ENCODE results near the gene P2RX5. TPM values are rescaled to one million over a fixed set of nuclear protein-coding genes. Genes with fewer than 3 reads are reported as not detected.

The P2RX5 gene
- total and polyA plus RNA-seq, 10 of the 15 experiments (the other 5 are each of a cell fraction or from before 2014, with no cell fraction given) = 6.9 to 28.8 (median 19.5) TPM

DNA sequence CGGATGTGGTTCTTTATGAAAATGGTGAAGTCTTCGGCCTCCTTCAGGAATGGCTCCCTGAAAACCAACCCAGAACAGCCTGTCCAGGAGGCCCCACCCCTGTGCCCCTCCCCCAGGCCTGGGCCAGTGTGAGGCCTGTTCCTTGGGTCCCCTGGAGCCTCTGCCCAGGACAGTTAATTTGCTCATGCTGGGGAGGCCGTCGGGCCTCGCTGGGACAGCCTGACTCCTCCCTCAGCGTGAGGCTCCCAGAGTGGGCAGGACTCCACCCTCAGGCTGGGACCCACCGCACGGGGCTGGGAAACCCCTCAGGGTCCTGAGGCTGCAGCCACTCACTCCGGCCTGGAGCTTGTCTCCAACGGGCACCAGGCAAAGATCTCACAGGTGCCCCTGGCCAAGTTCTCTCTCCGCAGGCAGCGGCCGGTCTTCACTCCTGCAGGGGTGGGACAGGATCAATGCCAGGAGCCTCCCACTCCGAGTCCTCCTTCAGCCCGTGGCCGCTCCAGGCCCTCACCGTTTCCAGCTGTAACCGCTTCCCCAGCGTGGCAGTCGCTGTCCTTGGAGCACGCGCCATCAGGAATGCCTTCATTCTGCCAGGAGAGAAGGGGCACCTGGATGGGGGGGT is 5.8 kb downstream of the P2RX5 start:
- no peaks in the 10 kb centered on the region for H3K9me3 ChIP-seq (replicated peaks; ENCODE audit: control insufficient read depth, insufficient read depth, low read length)
- no TSS peak for BruUV-seq (replicated peaks)
- H3K4me2 ChIP-seq (ENCODE audit: control insufficient read depth, insufficient read depth) = no peak overlapping the region
- no peaks in the 10 kb centered on the region; a peak in 1 of 4 replicates for H3K36me3 ChIP-seq (ENCODE audit: control insufficient read depth in 2 of 2, insufficient read depth in 2 of 2, low read length in 1 of 2)
- DNase-seq (ENCODE audit: low read depth, low spot score) = no peak
- no peak overlapping the region for H3K9ac ChIP-seq (ENCODE audit: control insufficient read depth, insufficient read depth, low read length)
- no peak for FAIRE-seq
- no peak for ATAC-seq
- in situ Hi-C loops (cut with MboI) = no loop called here
- peaks cover 21% of the 10 kb centered on the region for H3K4me1 ChIP-seq (ENCODE audit: control insufficient read depth, insufficient read depth, low read length)
- H3K27ac ChIP-seq (ENCODE audit: control insufficient read depth, insufficient read depth) = no peak overlapping the region
- peaks cover 11% of the 10 kb centered on the region for H3K79me2 ChIP-seq (ENCODE audit: control insufficient read depth, insufficient read depth, low read length)
- no peaks in the 10 kb centered on the region for H4K20me1 ChIP-seq (ENCODE audit: control insufficient read depth, insufficient read depth)
- ChIA-PET RAD21 (ENCODE audit: unreplicated experiment) (no interaction called here), CTCF (interaction anchor here (1.4 kb wide), 1 partner anchor 48 kb away, joined by 3 read pairs; no protein-coding TSS in a partner anchor), POLR2A (no interaction called here), SMC1A (ENCODE audit: uncharacterized antibody, unreplicated experiment) (interaction anchor here (1.0 kb wide), 1 partner anchor 20 kb away, joined by 4 read pairs; no protein-coding TSS in a partner anchor)
- WGBS (ENCODE audit: insufficient coverage, insufficient replicate concordance, low lambda C conversion rate, missing lambda C conversion rate) = 87% methylated on average over 22 of the region's 22 CpGs
- H3K27me3 ChIP-seq (replicated peaks in 1 of 2; ENCODE audit: control insufficient read depth in 2 of 2, insufficient read depth in 2 of 2, low read length in 1 of 2) = no peaks in the 10 kb centered on the region
- H2AFZ ChIP-seq (ENCODE audit: control insufficient read depth, low read depth, low read length) = no peak overlapping the region
- intact Hi-C loops (cut with micrococcal nuclease; ENCODE audit: unreplicated experiment) = loop anchor here (5.0 kb wide), 1 partner anchor 37 kb away; no protein-coding TSS in a partner anchor
- TF ChIP-seq JUND (IDR thresholded peaks at IDR 0.05; ENCODE audit: low read depth, low read length) = no peak
- no peak for TF ChIP-seq CHD1 (IDR thresholded peaks at IDR 0.05; ENCODE audit: low read depth, low read length)
- TF ChIP-seq, protein P1, sequence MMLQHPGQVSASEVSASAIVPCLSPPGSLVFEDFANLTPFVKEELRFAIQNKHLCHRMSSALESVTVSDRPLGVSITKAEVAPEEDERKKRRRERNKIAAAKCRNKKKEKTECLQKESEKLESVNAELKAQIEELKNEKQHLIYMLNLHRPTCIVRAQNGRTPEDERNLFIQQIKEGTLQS (IDR thresholded peaks at IDR 0.05; ENCODE audit: borderline replicate concordance, extremely low read depth, low read depth, low read length) = no peak
- TF ChIP-seq, protein P2, sequence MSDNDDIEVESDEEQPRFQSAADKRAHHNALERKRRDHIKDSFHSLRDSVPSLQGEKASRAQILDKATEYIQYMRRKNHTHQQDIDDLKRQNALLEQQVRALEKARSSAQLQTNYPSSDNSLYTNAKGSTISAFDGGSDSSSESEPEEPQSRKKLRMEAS (IDR thresholded peaks at IDR 0.05; ENCODE audit: low read depth, low read length) = no peak
- TF ChIP-seq RCOR1 (conservative IDR thresholded peaks at IDR 0.05; ENCODE audit: low read depth, low read length) = no peak
- TF ChIP-seq HCFC1 (IDR thresholded peaks at IDR 0.05; ENCODE audit: low read length) = no peak
- no peak for TF ChIP-seq NFYB (IDR thresholded peaks at IDR 0.05; ENCODE audit: insufficient read depth, low read depth, low read length)
- TF ChIP-seq ASH2L (IDR thresholded peaks at IDR 0.05; ENCODE audit: borderline replicate concordance, low read depth) = no peak
- no peak for TF ChIP-seq ETV6 (conservative IDR thresholded peaks at IDR 0.05 in 1 of 2, IDR thresholded peaks at IDR 0.05 in 1 of 2; ENCODE audit: borderline replicate concordance in 1 of 2, low read depth in 1 of 2)
- TF ChIP-seq FOS (IDR thresholded peaks at IDR 0.05; ENCODE audit: borderline replicate concordance, extremely low read depth, insufficient read length) = no peak
- TF ChIP-seq CREM (IDR thresholded peaks at IDR 0.05; ENCODE audit: low read depth) = no peak
- TF ChIP-seq DPF2 (IDR thresholded peaks at IDR 0.05) = no peak
- TF ChIP-seq, protein P3, sequence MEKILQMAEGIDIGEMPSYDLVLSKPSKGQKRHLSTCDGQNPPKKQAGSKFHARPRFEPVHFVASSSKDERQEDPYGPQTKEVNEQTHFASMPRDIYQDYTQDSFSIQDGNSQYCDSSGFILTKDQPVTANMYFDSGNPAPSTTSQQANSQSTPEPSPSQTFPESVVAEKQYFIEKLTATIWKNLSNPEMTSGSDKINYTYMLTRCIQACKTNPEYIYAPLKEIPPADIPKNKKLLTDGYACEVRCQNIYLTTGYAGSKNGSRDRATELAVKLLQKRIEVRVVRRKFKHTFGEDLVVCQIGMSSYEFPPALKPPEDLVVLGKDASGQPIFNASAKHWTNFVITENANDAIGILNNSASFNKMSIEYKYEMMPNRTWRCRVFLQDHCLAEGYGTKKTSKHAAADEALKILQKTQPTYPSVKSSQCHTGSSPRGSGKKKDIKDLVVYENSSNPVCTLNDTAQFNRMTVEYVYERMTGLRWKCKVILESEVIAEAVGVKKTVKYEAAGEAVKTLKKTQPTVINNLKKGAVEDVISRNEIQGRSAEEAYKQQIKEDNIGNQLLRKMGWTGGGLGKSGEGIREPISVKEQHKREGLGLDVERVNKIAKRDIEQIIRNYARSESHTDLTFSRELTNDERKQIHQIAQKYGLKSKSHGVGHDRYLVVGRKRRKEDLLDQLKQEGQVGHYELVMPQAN (conservative IDR thresholded peaks at IDR 0.05) = no peak
- TF ChIP-seq EP300 (IDR thresholded peaks at IDR 0.05; ENCODE audit: borderline replicate concordance in 1 of 2, control insufficient read depth in 1 of 2, low read depth in 2 of 2, low read length in 2 of 2) = no peak
- TF ChIP-seq GATAD2B (conservative IDR thresholded peaks at IDR 0.05; ENCODE audit: low read depth) = no peak
- no peak for TF ChIP-seq MTA3 (IDR thresholded peaks at IDR 0.05; ENCODE audit: borderline replicate concordance, low read length)
- H3K4me3 ChIP-seq = no peak overlapping the region
